Endothelial cell of umbilical vein (primary cell): ENCODE results near the gene TMEM204. TPM values are rescaled to one million over a fixed set of nuclear protein-coding genes. Genes with fewer than 3 reads are reported as not detected.

ENCODE experiments used
- BruUV-seq: library from RNA; stranded (reverse); fragments of 400-500 nt; replicated peaks from 2 replicates; lab custom pipeline; 2021; lab: Mats Ljungman, UMichigan
- CTCF ChIA-PET: fragments of 300-600, 350-600 bp; sonication (Branson Sonifier 250); formaldehyde crosslinking; loops from one replicate; lab custom pipeline; 2021; ENCODE audit warnings: antibody characterized with exemption, inconsistent platforms; lab: Charles Lee
- POLR2A ChIA-PET: fragments of 300-600, 350-600 bp; sonication (Branson Sonifier 250); formaldehyde crosslinking; loops from one replicate; lab custom pipeline; 2021; ENCODE audit warnings: antibody characterized with exemption, inconsistent platforms; lab: Charles Lee
- DNase-seq: peaks from one replicate; pipeline ENCODE4 v3.0.0-alpha.2; 2011; ENCODE audit warnings: low read depth, low spot score
- FAIRE-seq: peaks from 2 replicates; lab custom pipeline; 2011; peaks lifted over from hg19 to GRCh38; lab: Jason Lieb, UNC
- H2AFZ ChIP-seq: 2 replicates; pipeline ENCODE4 v1.6.0; 2012; ENCODE audit warnings: low read depth, low read length, control low read depth, inconsistent platforms
- H3K27ac ChIP-seq: 2 replicates; pipeline ENCODE4 v1.5.1; 2011; ENCODE audit warnings: low read depth, mild to moderate bottlenecking, control low read depth, low read length, moderate library complexity; ENCODE audit not compliant: insufficient read depth
- H3K27me3 ChIP-seq, 2 experiments: 2 replicates each; pipeline versions ENCODE4 v1.6.0 to v1.6.1; 2011; ENCODE audit warnings: low read length in 2 of 2, mixed read lengths in 1 of 2; ENCODE audit not compliant: control insufficient read depth in 2 of 2, insufficient read depth in 2 of 2
- H3K36me3 ChIP-seq, 2 experiments: 2 replicates in 1 of 2; 3 replicates in 1 of 2; pipeline ENCODE4 v1.5.1; 2011; ENCODE audit warnings: low read length in 2 of 2, mild to moderate bottlenecking in 1 of 2, moderate library complexity in 1 of 2; ENCODE audit not compliant: control insufficient read depth in 2 of 2, insufficient read depth in 2 of 2; ENCODE audit errors: extremely low read depth in 1 of 2
- H3K4me1 ChIP-seq: 3 replicates; pipeline ENCODE4 v1.5.1; 2011; ENCODE audit warnings: mild to moderate bottlenecking, low read length; ENCODE audit not compliant: control insufficient read depth, insufficient read depth; ENCODE audit errors: extremely low read depth
- H3K4me2 ChIP-seq: 2 replicates; pipeline ENCODE4 v1.6.1; 2011; ENCODE audit warnings: low read length, control low read depth, mixed read lengths; ENCODE audit not compliant: insufficient read depth
- H3K4me3 ChIP-seq, 3 experiments: fragments of 200-600 bp in 1 of 3; sonication (generic), shearing (Covaris generic) in 1 of 3; replicated peaks in 1 of 3; 2 replicates each; pipeline ENCODE4 v1.5.1; 2011 to 2016; ENCODE audit warnings: control low read depth in 3 of 3, low read length in 3 of 3, mild to moderate bottlenecking in 2 of 3, inconsistent platforms in 1 of 3, low read depth in 1 of 3, moderate library complexity in 1 of 3; ENCODE audit not compliant: insufficient read depth in 1 of 3
- H3K79me2 ChIP-seq: 2 replicates; pipeline ENCODE4 v1.6.0; 2012; ENCODE audit warnings: low read length, inconsistent platforms; ENCODE audit not compliant: control insufficient read depth, insufficient read depth
- H3K9ac ChIP-seq: replicated peaks from 2 replicates; pipeline ENCODE3; 2011; ENCODE audit warnings: low read length, control low read depth; ENCODE audit not compliant: insufficient read depth; ENCODE audit errors: extremely low read depth
- H3K9me1 ChIP-seq: replicated peaks from 3 replicates; pipeline ENCODE4 v1.6.0; 2011; ENCODE audit warnings: mild to moderate bottlenecking, low read length; ENCODE audit not compliant: control insufficient read depth, insufficient read depth; ENCODE audit errors: extremely low read depth
- H3K9me3 ChIP-seq: replicated peaks from 2 replicates; pipeline ENCODE4 v1.5.1; 2012; ENCODE audit warnings: low read length, inconsistent platforms; ENCODE audit not compliant: control insufficient read depth, insufficient read depth
- H4K20me1 ChIP-seq: replicated peaks from 2 replicates; pipeline ENCODE3; 2011; ENCODE audit warnings: mild to moderate bottlenecking, low read length; ENCODE audit not compliant: control insufficient read depth, insufficient read depth; ENCODE audit errors: extremely low read depth
- CTCF ChIP-seq, 2 donors: IDR thresholded peaks; 1 replicate in 1 of 2; 2 replicates in 1 of 2; pipeline ENCODE4 v1.5.1; 2011; ENCODE audit warnings: low read length in 2 of 2, mild to moderate bottlenecking in 2 of 2, moderate library complexity in 2 of 2, control low read depth in 1 of 2, inconsistent platforms in 1 of 2, low read depth in 1 of 2; ENCODE audit not compliant: insufficient read depth in 1 of 2; ENCODE audit errors: extremely low read depth in 1 of 2
- EZH2 ChIP-seq: IDR thresholded peaks from 2 replicates; pipeline ENCODE4 v1.6.1; 2012; ENCODE audit warnings: borderline replicate concordance, low read depth, mild to moderate bottlenecking, moderate library complexity, low read length, inconsistent platforms; ENCODE audit not compliant: severe bottlenecking
- FOS ChIP-seq: IDR thresholded peaks from 2 replicates; pipeline ENCODE4 v1.6.1; 2011; ENCODE audit warnings: mild to moderate bottlenecking, low read length, moderate library complexity, borderline replicate concordance; ENCODE audit not compliant: insufficient read depth
- GATA2 ChIP-seq: IDR thresholded peaks from 2 replicates; pipeline ENCODE4 v1.7.0; 2011; ENCODE audit warnings: low read depth, mild to moderate bottlenecking, moderate library complexity, mixed read lengths, low read length; ENCODE audit not compliant: insufficient read length, insufficient read depth
- JUN ChIP-seq: IDR thresholded peaks from 2 replicates; pipeline ENCODE4 v1.6.1; 2011; ENCODE audit warnings: borderline replicate concordance, low read depth; ENCODE audit not compliant: insufficient read length, insufficient read depth
- MAX ChIP-seq: IDR thresholded peaks from 2 replicates; pipeline ENCODE4 v1.6.1; 2011; ENCODE audit not compliant: insufficient read depth, insufficient read length
- MYC ChIP-seq: IDR thresholded peaks from one replicate; pipeline ENCODE4 v1.6.1; 2011; ENCODE audit warnings: mild to moderate bottlenecking, low read depth, low read length
- POLR2A ChIP-seq: IDR thresholded peaks from 2 replicates; pipeline ENCODE4 v1.6.1; 2012; ENCODE audit warnings: low read depth, mild to moderate bottlenecking, control low read depth, low read length
- POLR2AphosphoS5 ChIP-seq: IDR thresholded peaks from 2 replicates; pipeline ENCODE4 v1.6.1; 2012; ENCODE audit warnings: low read depth, mild to moderate bottlenecking, control low read depth, low read length, moderate library complexity; ENCODE audit not compliant: insufficient read depth
- dilution Hi-C: fragments of 300-500 bp; cut with MboI; formaldehyde crosslinking; loops from one replicate; pipeline ENCODE4 v1.15.0; 2019; ENCODE audit warnings: low sequenced_read_pairs; ENCODE audit not compliant: extremely low pct_ligation_motif_present
- intact Hi-C: fragments of 100-400 bp; cut with micrococcal nuclease; formaldehyde crosslinking; loops from one replicate; pipeline ENCODE4 v1.10.0; 2022
- polyA plus RNA-seq, 4 experiments: library from polyadenylated mRNA; depleted of rRNA in 3 of 4; stranded (reverse) in 3 of 4; unstranded in 1 of 4; fragments of >200 nt; gene quantifications; 2 replicates each; pipeline versions ENCODE4 v1.2.1 to v1.2.3, GENCODE V29; 2011 to 2012; ENCODE audit warnings: missing spikeins in 1 of 4
- total RNA-seq: library from RNA; stranded (reverse); gene quantifications from 2 replicates; pipeline ENCODE4 v1.2.3, GENCODE V29; 2021

TMEM204 gene
- total and polyA plus RNA-seq, 2 donors (not counting 3 experiments of a cell fraction or from before 2014, with no cell fraction given): 32.5 to 50.7 TPM

- no peaks in the 10 kb centered on the region for H3K9me3 ChIP-seq
- ChIA-PET CTCF (interaction anchor here (1.2 to 1.6 kb wide), 3 partner anchors 12 to 51 kb away, joined by 6 read pairs; no protein-coding TSS in a partner anchor), POLR2A (interaction anchor here (0.7 kb wide), 1 partner anchor 33 kb away, joined by 4 read pairs; no protein-coding TSS in a partner anchor)
- peak overlapping the region; percentile 42 for H3K4me2 ChIP-seq
- FAIRE-seq (peak; percentile 87), DNase-seq (peak; percentile 64)
- H3K4me3 ChIP-seq: no peak overlapping the region
- H2AFZ ChIP-seq: no peak overlapping the region
- intact Hi-C loops (no loop called here), dilution Hi-C loops (no loop called here)
- H3K27me3 ChIP-seq: no peaks in the 10 kb centered on the region
- peak overlapping the region; percentile 64 for H3K9ac ChIP-seq
- H3K36me3 ChIP-seq: peaks cover 0 to 11% of the 10 kb centered on the region in 2 experiments
- H3K9me1 ChIP-seq: no peaks in the 10 kb centered on the region
- TF ChIP-seq POLR2AphosphoS5: peak; percentile 27
- no peak for TF ChIP-seq GATA2
- no peak for TF ChIP-seq POLR2A
- TF ChIP-seq MAX: no peak
- peaks cover 67% of the 10 kb centered on the region for H3K4me1 ChIP-seq
- no peaks in the 10 kb centered on the region for H4K20me1 ChIP-seq
- BruUV-seq: no TSS peak
- H3K27ac ChIP-seq: peak overlapping the region; percentile 92
- peaks cover 6% of the 10 kb centered on the region for H3K79me2 ChIP-seq
Observed at GRCh38 chr16:1545044-1546040, 11.9 kb downstream of the TMEM204 start.

- Histone ChIP-seq H3K9me3 (no peaks in the 10 kb centered on the region), H3K9ac (no peak overlapping the region), H3K4me1 (peaks cover 67% of the 10 kb centered on the region), H4K20me1 (no peaks in the 10 kb centered on the region), H3K4me2 (no peak overlapping the region), H3K4me3 (no peak overlapping the region), H3K79me2 (peaks cover 6% of the 10 kb centered on the region), H3K36me3 (peaks cover 0 to 11% of the 10 kb centered on the region in 2 experiments), H2AFZ (no peak overlapping the region), H3K27ac (no peak overlapping the region), H3K9me1 (no peaks in the 10 kb centered on the region), H3K27me3 (no peaks in the 10 kb centered on the region)
- BruUV-seq: no TSS peak
- FAIRE-seq (no peak), DNase-seq (no peak)
- dilution Hi-C loops: no loop called here
- TF ChIP-seq FOS (no peak), MYC (no peak), EZH2 (no peak), POLR2AphosphoS5 (no peak), POLR2A (no peak), JUN (no peak), GATA2 (no peak), MAX (no peak), CTCF (IDR thresholded peaks at IDR 0.05; ENCODE audit: extremely low read depth in 1 of 2, insufficient read depth in 1 of 2, low read depth in 1 of 2, low read length in 2 of 2) (no peak)
- intact Hi-C loops: no loop called here
- CTCF ChIA-PET: interaction anchor here (1.6 kb wide), 1 partner anchor 52 kb away, joined by 6 read pairs; no protein-coding TSS in a partner anchor
- POLR2A ChIA-PET: no interaction called here
Observed at GRCh38 chr16:1546430-1546829, 13.0 kb downstream of the TMEM204 start.
